K562 (cell line): ENCODE results near the gene CCDC32. TPM values are rescaled to one million over a fixed set of nuclear protein-coding genes. Genes with fewer than 3 reads are reported as not detected.

ENCODE experiments used
- CEBPG ChIP-seq, 3 experiments: fragments of 200-800 bp in 1 of 3; sonication (Bioruptor generic) in 1 of 3; sonication (generic) in 1 of 3; formaldehyde crosslinking in 1 of 3; IDR thresholded peaks in 2 of 3; conservative IDR thresholded peaks in 1 of 3; 2 replicates each; pipeline versions ENCODE4 v1.6.1 to v1.8.0; 2016 to 2022; ENCODE audit warnings: missing compliant biosample characterization in 2 of 3, missing genetic modification characterization in 2 of 3, mild to moderate bottlenecking in 1 of 3, missing genetic modification reagents in 1 of 3
- DIDO1 ChIP-seq: fragments of 450-650 bp; IDR thresholded peaks from 2 replicates; pipeline ENCODE4 v1.6.1; 2016; ENCODE audit warnings: low read depth, missing biosample characterization, missing genetic modification characterization
- E2F3 ChIP-seq: fragments of 250-450 bp; sonication (Bioruptor Pico); IDR thresholded peaks from 2 replicates; pipeline ENCODE4 v1.4.0; 2020; ENCODE audit warnings: mild to moderate bottlenecking
- E2F5 ChIP-seq: sonication (generic); formaldehyde crosslinking; IDR thresholded peaks from 2 replicates; pipeline ENCODE4 v1.8.0; 2022; ENCODE audit warnings: mild to moderate bottlenecking, missing genetic modification reagents
- ELK1 ChIP-seq: sonication (generic); formaldehyde crosslinking; IDR thresholded peaks from 2 replicates; pipeline ENCODE4 v1.8.1; 2022; ENCODE audit warnings: missing genetic modification reagents
- GTF2A2 ChIP-seq: IDR thresholded peaks from 2 replicates; pipeline ENCODE4 v1.6.1; 2016; ENCODE audit warnings: mild to moderate bottlenecking, missing genetic modification characterization, missing compliant biosample characterization
- HNRNPH1 ChIP-seq: fragments of 200-400 bp; formaldehyde crosslinking; optimal IDR thresholded peaks from 2 replicates; pipeline ENCODE3; 2017; ENCODE audit warnings: low read depth, mild to moderate bottlenecking, low read length, moderate library complexity
- HOMEZ ChIP-seq: fragments of 250-450 bp; sonication (Bioruptor Pico); IDR thresholded peaks from 2 replicates; pipeline ENCODE4 v1.4.0; 2020; ENCODE audit warnings: mild to moderate bottlenecking, moderate library complexity
- MYNN ChIP-seq, 2 experiments: sonication (generic); formaldehyde crosslinking in 1 of 2; IDR thresholded peaks; 2 replicates each; pipeline versions ENCODE4 v1.5.0 to v1.6.1; 2016 to 2020; ENCODE audit warnings: antibody characterized with exemption in 1 of 2, missing genetic modification reagents in 1 of 2
- NCOA1 ChIP-seq: fragments of 450-650 bp; IDR thresholded peaks from 2 replicates; pipeline ENCODE4 v1.6.1; 2016; ENCODE audit warnings: low read depth
- NFE2 ChIP-seq: IDR thresholded peaks from 2 replicates; pipeline ENCODE4 v1.6.1; 2014; ENCODE audit warnings: antibody characterized with exemption, low read depth
- RBM14 ChIP-seq: fragments of 200-400 bp; formaldehyde crosslinking; IDR thresholded peaks from 2 replicates; pipeline ENCODE4 v1.6.1; 2018; ENCODE audit warnings: low read depth, mild to moderate bottlenecking, low read length, moderate library complexity, borderline replicate concordance; ENCODE audit not compliant: insufficient read depth
- SIN3A ChIP-seq, 2 experiments: fragments of 150-350 bp in 1 of 2; IDR thresholded peaks; 2 replicates each; pipeline ENCODE4 v1.6.1; 2011 to 2016; ENCODE audit warnings: borderline replicate concordance in 2 of 2, low read depth in 2 of 2, low read length in 2 of 2, mild to moderate bottlenecking in 2 of 2, moderate library complexity in 2 of 2; ENCODE audit not compliant: control insufficient read depth in 1 of 2
- SMARCA5 ChIP-seq: fragments of 450-650 bp; IDR thresholded peaks from 2 replicates; pipeline ENCODE4 v1.6.1; 2016
- UBTF ChIP-seq, 2 experiments: IDR thresholded peaks; 2 replicates each; pipeline ENCODE4 v1.6.1; 2012; ENCODE audit warnings: improper control_type of control experiment in 2 of 2, low read depth in 2 of 2, low read length in 2 of 2, borderline replicate concordance in 1 of 2
- USF2 ChIP-seq: sonication (generic); formaldehyde crosslinking; IDR thresholded peaks from 2 replicates; pipeline ENCODE4 v1.5.0; 2020; ENCODE audit warnings: missing genetic modification reagents
- ZBTB26 ChIP-seq: fragments of 450-650 bp; formaldehyde crosslinking; IDR thresholded peaks from 2 replicates; pipeline ENCODE4 v1.4.0; 2022; ENCODE audit warnings: missing genetic modification characterization
- ZNF174 ChIP-seq: fragments of 250-450 bp; sonication (Bioruptor Pico); IDR thresholded peaks from 2 replicates; pipeline ENCODE4 v1.4.0; 2020; ENCODE audit warnings: mild to moderate bottlenecking
- polyA plus RNA-seq, 8 experiments: library from polyadenylated mRNA; depleted of rRNA in 4 of 8; stranded (reverse) in 5 of 8; unstranded in 3 of 8; fragments of >200 nt; fragmentation: Nextera tagmentation in 2 of 8; fragmentation: Illumina TruSeq in 1 of 8; extraction: Ambion mirVana in 2 of 8; extraction: Trizol in 1 of 8; gene quantifications; 2 replicates each; pipeline versions ENCODE4 v1.2.1 to v1.2.3, GENCODE V29; 2011 to 2014; ENCODE audit warnings: inconsistent platforms in 1 of 8, missing spikeins in 1 of 8
- total RNA-seq, 7 experiments: library from RNA; depleted of rRNA in 6 of 7; stranded (reverse); fragments of >200 nt in 6 of 7; fragmentation: Illumina TruSeq in 2 of 7; extraction: Trizol in 2 of 7; gene quantifications; 2 replicates each; pipeline versions ENCODE4 v1.2.1 to v1.2.3, GENCODE V29; 2011 to 2021; ENCODE audit warnings: low replicate concordance in 1 of 7

The CCDC32 gene
- total and polyA plus RNA-seq, 9 of the 15 experiments (the other 6 are each of a cell fraction or from before 2014, with no cell fraction given) = 22.2 to 94.8 (median 37.1) TPM

GRCh38 chr15:40564591-40565332, at the start of gene CCDC32 (continued):
- TF ChIP-seq E2F5 (CRISPR knock-in tag) (no peak), SIN3A (IDR thresholded peaks at IDR 0.05; ENCODE audit: borderline replicate concordance in 2 of 2, control insufficient read depth in 1 of 2, low read depth in 2 of 2, low read length in 2 of 2) (peak in 1 of 2 experiments; percentile 74; a peak in 1 of 4 replicates), E2F3 (CRISPR knock-in tag) (0 out of 2 replicates have a peak, but pooled peaks have one; percentile 24), NFE2 (no peak; the same call in 1 of the 2 replicates), UBTF (IDR thresholded peaks at IDR 0.05; ENCODE audit: borderline replicate concordance in 1 of 2, low read depth in 2 of 2, low read length in 2 of 2) (no peak), ELK1 (CRISPR knock-in tag) (no peak), CEBPG (CRISPR knock-in tag; IDR thresholded peaks at IDR 0.05) (no peak), CEBPG (tag; conservative IDR thresholded peaks at IDR 0.05 in 1 of 2, IDR thresholded peaks at IDR 0.05 in 1 of 2) (no peak), GTF2A2 (tag) (no peak), HOMEZ (no peak), HNRNPH1 (no peak), ZNF174 (CRISPR knock-in tag) (no peak), RBM14 (no peak), SMARCA5 (no peak), NCOA1 (no peak), ZBTB26 (no peak), DIDO1 (tag) (no peak), MYNN (IDR thresholded peaks at IDR 0.05) (0 out of 2 replicates have a peak, but pooled peaks have one; percentile 8), MYNN (CRISPR knock-in tag; IDR thresholded peaks at IDR 0.05) (no peak), USF2 (CRISPR knock-in tag) (peak; percentile 99)
